GM13976 (cell line): ENCODE measurements around the gene PCSK6.
A peak's percentile ranks its signal among the peaks of the same experiment; 100 is the strongest.

Experiments used
- DNase-seq: peaks from one replicate; pipeline ENCODE4 v3.0.0; 2012; ENCODE audit warnings: low spot score
- CTCF ChIP-seq: IDR thresholded peaks from 2 replicates; pipeline ENCODE4 v1.5.1; 2012; ENCODE audit warnings: borderline replicate concordance, mild to moderate bottlenecking; ENCODE audit not compliant: insufficient read depth; ENCODE audit errors: extremely low read depth, missing control alignments, control extremely low read depth
- in situ Hi-C: fragments of 300-500 bp; cut with MboI; formaldehyde crosslinking; loops from one replicate; pipeline ENCODE4 v1.12.0; 2022; ENCODE audit warnings: low sequenced_read_pairs, mixed read lengths, inconsistent platforms; ENCODE audit not compliant: unreplicated experiment

The PCSK6 gene

GRCh38 chr15:101500865-101501551 lies 11.5 kb upstream of the PCSK6 start:
- in situ Hi-C loops: no loop called here
- no peak for TF ChIP-seq CTCF
- DNase-seq: peak; percentile 12

GRCh38 chr15:101499863-101500713 lies 10.6 kb upstream of the PCSK6 start:
- TF ChIP-seq CTCF: no peak
- in situ Hi-C loops: loop anchor here (10.0 kb wide), 1 partner anchor 205 kb away; the partner anchor contains the start of gene SNRPA1
- peak; percentile 30 for DNase-seq

- in situ Hi-C loops: loop anchor here (10.0 kb wide), 1 partner anchor 204 kb away; the partner anchor contains the start of gene SNRPA1
- DNase-seq: peak; percentile 26
- TF ChIP-seq CTCF: no peak
Measured at GRCh38 chr15:101498717-101499480, 9.4 kb upstream of the PCSK6 start.

- in situ Hi-C loops: loop anchor here (10.0 kb wide), 1 partner anchor 203 kb away; the partner anchor contains the start of gene SNRPA1
- no peak for DNase-seq
- no peak for TF ChIP-seq CTCF
Measured at GRCh38 chr15:101498076-101498716, 8.7 kb upstream of the PCSK6 start.

GRCh38 chr15:101497484-101498034 lies 8.1 kb upstream of the PCSK6 start:
- TF ChIP-seq CTCF: no peak
- peak; percentile 27 for DNase-seq
- in situ Hi-C loops: loop anchor here (10.0 kb wide), 1 partner anchor 203 kb away; the partner anchor contains the start of gene SNRPA1
